AG08396 (cell line): Measurements from ENCODE around the gene CDKN2B-AS1.

Experiments
- DNase-seq: peaks from one replicate; pipeline ENCODE4 v3.0.0; 2012; ENCODE audit warnings: low spot score, mixed read lengths

CDKN2B-AS1 gene

DNA sequence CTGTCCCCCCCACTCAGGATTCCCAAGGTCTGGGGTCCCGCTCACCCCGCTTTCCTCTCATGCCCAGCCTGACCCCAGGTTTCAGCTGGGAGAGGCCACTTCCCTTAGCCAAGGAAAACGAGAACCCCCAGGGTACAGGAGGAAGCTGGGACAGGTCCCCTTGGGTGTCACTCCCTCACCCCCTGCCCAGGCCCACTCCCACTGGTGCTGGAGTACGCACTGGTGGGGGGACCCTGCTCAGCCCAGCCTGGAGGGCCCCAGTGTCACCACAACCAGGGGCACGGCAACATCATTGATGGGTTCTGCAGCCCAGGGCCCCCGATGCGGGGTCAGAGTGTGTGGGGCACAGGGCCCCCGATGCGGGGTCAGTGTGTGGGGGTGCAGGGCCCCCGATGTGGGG, 159.5 kb downstream of the CDKN2B-AS1 start:
- DNase-seq, result no peak

GRCh38 chr9:22156586-22156985, 162.0 kb downstream of the CDKN2B-AS1 start:
- DNase-seq, result no peak

- no peak for DNase-seq
These were observed 162.7 kb downstream of the CDKN2B-AS1 start for GRCh38 chr9:22157276-22157675.

GRCh38 chr9:22157828-22158227, 163.2 kb downstream of the CDKN2B-AS1 start:
- DNase-seq, result no peak

DNA sequence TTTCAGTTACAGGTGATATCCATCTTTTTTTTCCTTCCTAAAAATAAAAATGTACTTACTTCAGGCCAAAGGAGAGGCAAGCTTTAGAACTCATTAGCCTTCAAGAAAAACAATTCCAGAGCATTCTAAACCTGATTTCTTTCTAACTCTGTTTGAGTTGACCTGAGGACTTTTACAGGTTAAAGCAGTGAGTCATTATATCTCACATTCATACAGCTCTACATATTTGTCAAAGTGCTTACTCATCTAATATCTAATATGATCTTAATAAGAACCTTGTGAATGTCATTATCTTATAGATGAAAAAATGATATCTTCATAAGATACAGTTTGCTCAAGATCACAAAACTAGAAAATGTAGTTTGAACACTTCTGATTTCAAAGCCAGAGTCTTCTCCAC, 163.7 kb downstream of the CDKN2B-AS1 start:
- DNase-seq, result no peak

DNA sequence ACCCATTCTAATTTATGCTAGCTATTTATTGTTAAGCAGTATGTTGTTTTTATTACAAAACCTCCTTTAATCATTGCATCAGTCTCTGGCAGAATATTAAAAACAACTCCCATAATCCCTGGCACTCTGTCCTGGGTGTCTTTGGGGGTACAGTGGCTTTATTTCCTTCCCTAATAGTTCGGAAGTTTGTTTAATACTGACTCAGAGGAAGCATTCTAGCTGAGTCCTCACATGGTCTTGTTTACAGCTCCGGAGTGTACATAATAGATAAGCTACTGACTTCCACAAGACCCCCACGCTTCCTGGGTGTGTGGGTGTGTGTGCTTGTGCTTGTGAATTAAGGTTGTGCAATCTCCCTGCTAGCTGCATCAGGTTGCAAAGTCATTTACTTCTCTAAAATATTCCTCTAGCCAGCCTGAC, 164.3 kb downstream of the CDKN2B-AS1 start:
- DNase-seq, result no peak

GRCh38 chr9:22159586-22159985, 165.0 kb downstream of the CDKN2B-AS1 start:
- no peak for DNase-seq

DNA sequence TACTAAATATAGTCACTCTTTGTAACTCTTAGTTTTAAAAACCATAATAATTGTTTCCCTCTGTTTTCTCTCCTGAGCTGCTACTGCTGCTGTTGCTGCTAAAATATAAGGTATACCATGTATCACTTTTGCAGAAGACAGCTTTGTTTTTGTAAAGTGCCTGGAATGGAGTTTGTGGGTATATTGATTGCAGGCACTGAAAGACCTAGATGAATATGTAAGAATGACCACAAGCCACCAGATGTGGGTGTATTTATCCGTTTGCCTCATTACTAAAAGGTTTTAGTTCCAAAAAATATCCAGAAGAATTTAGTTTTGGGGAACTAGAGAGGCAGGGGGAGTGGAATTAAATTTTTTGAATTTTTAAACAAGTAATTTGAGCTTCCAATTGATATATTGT, 165.6 kb downstream of the CDKN2B-AS1 start:
- no peak for DNase-seq

DNA sequence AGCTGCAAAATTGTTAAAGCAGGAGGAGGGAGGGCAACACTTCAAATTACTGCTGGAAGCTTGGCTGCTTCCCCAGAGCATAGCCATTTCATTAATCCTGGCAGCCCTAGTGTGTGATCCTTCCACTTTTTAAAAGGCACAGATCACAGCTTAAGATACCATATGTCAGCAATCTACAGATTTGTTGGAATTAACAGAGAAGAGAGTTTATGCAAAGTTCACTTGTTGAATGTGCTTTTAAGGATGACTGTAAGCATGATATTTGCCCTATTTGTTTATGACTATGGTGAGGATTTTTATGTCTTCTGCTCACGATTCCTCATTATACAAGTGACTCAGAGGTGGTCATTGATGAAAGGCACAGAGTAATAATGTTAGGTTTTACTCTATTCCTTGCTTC, 170.6 kb downstream of the CDKN2B-AS1 start:
- DNase-seq, result no peak

DNA sequence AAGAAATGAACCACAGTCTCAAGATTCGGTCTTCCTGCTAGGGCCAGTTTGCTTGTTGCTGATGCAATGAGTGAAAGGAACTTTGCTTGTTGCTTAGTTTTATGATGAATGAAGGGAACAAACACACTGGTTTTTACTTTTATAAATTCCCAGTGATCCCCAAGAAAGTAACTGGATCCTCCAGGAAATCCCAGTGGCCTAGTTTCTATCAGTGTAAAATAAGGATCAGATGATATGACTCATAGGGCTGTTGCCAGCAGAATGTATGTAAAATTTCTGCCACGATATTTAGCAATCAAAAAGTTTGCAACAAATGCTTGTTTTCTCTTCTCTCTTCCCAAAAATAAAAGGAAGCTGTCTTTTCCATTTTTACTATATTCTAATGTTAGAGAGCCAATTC, 174.7 kb downstream of the CDKN2B-AS1 start:
- no peak for DNase-seq

GRCh38 chr9:22169727-22170503, 175.3 kb downstream of the CDKN2B-AS1 start:
- no peak for DNase-seq
